HepG2 (cell line): ENCODE data around the gene RSBN1L. TPM values are rescaled to one million over a fixed set of nuclear protein-coding genes. Genes with fewer than 3 reads are reported as not detected.

ENCODE experiments used
- CENPX ChIP-seq: sonication (generic); formaldehyde crosslinking; IDR thresholded peaks from 2 replicates; pipeline ENCODE4 v1.9.0; 2021; ENCODE audit warnings: mild to moderate bottlenecking, missing genetic modification reagents, moderate library complexity
- EP300 ChIP-seq, 3 experiments: sonication (generic) in 1 of 3; formaldehyde crosslinking in 1 of 3; IDR thresholded peaks; 2 replicates each; pipeline versions ENCODE4 v1.5.1 to v1.6.1; 2011 to 2020; ENCODE audit warnings: low read depth in 2 of 3, low read length in 2 of 3, borderline replicate concordance in 1 of 3, improper control_type of control experiment in 1 of 3, mild to moderate bottlenecking in 1 of 3, missing genetic modification reagents in 1 of 3, moderate library complexity in 1 of 3
- HDAC1 ChIP-seq: sonication (generic); formaldehyde crosslinking; IDR thresholded peaks from 2 replicates; pipeline ENCODE4 v1.5.1; 2020; ENCODE audit warnings: mild to moderate bottlenecking, missing genetic modification reagents
- KAT8 ChIP-seq: IDR thresholded peaks from 2 replicates; pipeline ENCODE4 v1.6.1; 2016; ENCODE audit warnings: missing genetic modification reagents, missing compliant biosample characterization
- NCOR1 ChIP-seq: fragments of 200-600 bp; sonication (generic); IDR thresholded peaks from 2 replicates; pipeline ENCODE4 v1.7.0; 2017; ENCODE audit warnings: antibody characterized with exemption, low read length, borderline replicate concordance
- NR2C2 ChIP-seq: sonication (generic); formaldehyde crosslinking; IDR thresholded peaks from 2 replicates; pipeline ENCODE4 v1.4.0; 2020; ENCODE audit warnings: missing genetic modification reagents, mild to moderate bottlenecking, moderate library complexity, borderline replicate concordance
- SSRP1 ChIP-seq: IDR thresholded peaks from 2 replicates; pipeline ENCODE4 v1.6.1; 2016; ENCODE audit warnings: control low read depth
- SUZ12 ChIP-seq: fragments of 150-350 bp; IDR thresholded peaks from 2 replicates; pipeline ENCODE4 v1.6.1; 2014; ENCODE audit warnings: low read depth, low read length
- TCF7 ChIP-seq: sonication (generic); IDR thresholded peaks from 2 replicates; pipeline ENCODE4 v1.6.1; 2016; ENCODE audit warnings: antibody characterized with exemption, low read depth
- ZBTB3 ChIP-seq: sonication (generic); formaldehyde crosslinking; IDR thresholded peaks from 2 replicates; pipeline ENCODE4 v1.4.0; 2020; ENCODE audit warnings: low read depth, mild to moderate bottlenecking, moderate library complexity, missing genetic modification reagents, borderline replicate concordance
- ZNF230 ChIP-seq: sonication (generic); formaldehyde crosslinking; IDR thresholded peaks from 2 replicates; pipeline ENCODE4 v1.4.0; 2020; ENCODE audit warnings: mild to moderate bottlenecking, missing genetic modification reagents
- ZNF350 ChIP-seq: sonication (generic); formaldehyde crosslinking; IDR thresholded peaks from 2 replicates; pipeline ENCODE4 v1.4.0; 2020; ENCODE audit warnings: mild to moderate bottlenecking, low read depth, missing genetic modification reagents, borderline replicate concordance
- ZNF670 ChIP-seq: sonication (generic); formaldehyde crosslinking; IDR thresholded peaks from 2 replicates; pipeline ENCODE4 v1.8.0; 2022; ENCODE audit warnings: mild to moderate bottlenecking, missing genetic modification reagents, borderline replicate concordance
- polyA plus RNA-seq, 8 experiments: library from polyadenylated mRNA; depleted of rRNA in 3 of 8; stranded (reverse) in 7 of 8; unstranded in 1 of 8; fragments of >200 nt; fragmentation: Illumina TruSeq in 4 of 8; extraction: Trizol in 4 of 8; gene quantifications; 2 replicates each; pipeline versions ENCODE4 v1.2.1 to v1.2.3, GENCODE V29; 2011 to 2016; ENCODE audit warnings: low read depth in 4 of 8, missing spikeins in 1 of 8, mixed read lengths in 1 of 8; ENCODE audit not compliant: insufficient read depth in 1 of 8
- total RNA-seq, 5 experiments: library from RNA; depleted of rRNA; stranded (reverse); fragments of >200 nt; fragmentation: Illumina TruSeq; extraction: Trizol; gene quantifications; 2 replicates each; pipeline ENCODE4 v1.2.3, GENCODE V29; 2016; ENCODE audit warnings: low read depth in 1 of 5
- TF ChIP-seq, protein P1 (sequence below): sonication (generic); formaldehyde crosslinking; IDR thresholded peaks from 2 replicates; pipeline ENCODE4 v1.4.0; 2020; ENCODE audit warnings: missing genetic modification reagents, mild to moderate bottlenecking, borderline replicate concordance
- TF ChIP-seq, protein P2 (sequence below): IDR thresholded peaks from 2 replicates; pipeline ENCODE4 v1.6.1; 2018; ENCODE audit warnings: missing genetic modification reagents
- TF ChIP-seq, protein P3 (sequence below): sonication (generic); formaldehyde crosslinking; IDR thresholded peaks from 2 replicates; pipeline ENCODE4 v1.4.0; 2020; ENCODE audit warnings: missing genetic modification reagents
- TF ChIP-seq, protein P4 (sequence below): sonication (generic); formaldehyde crosslinking; IDR thresholded peaks from 2 replicates; pipeline ENCODE4 v1.4.0; 2020; ENCODE audit warnings: missing genetic modification reagents; ENCODE audit errors: not compliant biosample characterization
- TF ChIP-seq, protein P5 (sequence below): sonication (generic); formaldehyde crosslinking; IDR thresholded peaks from 2 replicates; pipeline ENCODE4 v1.5.1; 2020; ENCODE audit warnings: mild to moderate bottlenecking, moderate library complexity, missing genetic modification reagents

The RSBN1L gene
- total and polyA plus RNA-seq, 2 of the 13 experiments (the other 11 are each of a cell fraction or from before 2014, with no cell fraction given): 7.7 to 21.3 TPM

DNA sequence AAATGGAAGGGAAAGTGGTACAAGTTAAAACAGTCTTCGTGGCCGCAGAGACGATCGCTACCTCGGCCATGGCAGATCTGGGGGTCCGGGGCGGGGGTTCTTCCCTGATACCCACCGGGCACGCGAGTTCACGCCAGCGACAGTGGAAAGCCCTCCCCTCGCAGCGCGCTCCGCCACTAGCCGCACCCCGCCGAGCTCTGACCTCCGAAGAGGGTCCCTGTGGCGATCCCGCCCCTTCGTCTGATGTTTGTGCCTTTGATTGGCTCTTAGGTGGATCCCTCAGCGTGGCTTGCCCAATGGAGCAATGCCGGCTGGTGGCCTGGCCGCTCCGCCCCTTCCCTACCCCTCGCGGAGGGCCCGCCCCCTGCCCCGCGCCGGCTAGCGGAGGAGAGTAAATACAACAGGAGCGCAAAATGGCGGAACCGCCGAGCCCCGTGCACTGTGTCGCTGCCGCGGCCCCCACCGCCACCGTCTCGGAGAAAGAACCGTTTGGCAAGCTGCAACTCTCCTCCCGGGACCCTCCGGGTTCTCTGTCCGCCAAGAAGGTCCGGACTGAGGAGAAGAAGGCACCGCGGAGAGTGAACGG is at the start of gene RSBN1L (continued):
- TF ChIP-seq, protein P1, sequence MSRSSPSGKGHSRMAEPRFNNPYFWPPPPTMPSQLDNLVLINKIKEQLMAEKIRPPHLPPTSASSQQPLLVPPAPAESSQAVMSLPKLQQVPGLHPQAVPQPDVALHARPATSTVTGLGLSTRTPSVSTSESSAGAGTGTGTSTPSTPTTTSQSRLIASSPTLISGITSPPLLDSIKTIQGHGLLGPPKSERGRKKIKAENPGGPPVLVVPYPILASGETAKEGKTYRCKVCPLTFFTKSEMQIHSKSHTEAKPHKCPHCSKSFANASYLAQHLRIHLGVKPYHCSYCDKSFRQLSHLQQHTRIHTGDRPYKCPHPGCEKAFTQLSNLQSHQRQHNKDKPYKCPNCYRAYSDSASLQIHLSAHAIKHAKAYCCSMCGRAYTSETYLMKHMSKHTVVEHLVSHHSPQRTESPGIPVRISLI (CRISPR knock-in tag): no peak
- no peak for TF ChIP-seq SUZ12
- TF ChIP-seq, protein P2, sequence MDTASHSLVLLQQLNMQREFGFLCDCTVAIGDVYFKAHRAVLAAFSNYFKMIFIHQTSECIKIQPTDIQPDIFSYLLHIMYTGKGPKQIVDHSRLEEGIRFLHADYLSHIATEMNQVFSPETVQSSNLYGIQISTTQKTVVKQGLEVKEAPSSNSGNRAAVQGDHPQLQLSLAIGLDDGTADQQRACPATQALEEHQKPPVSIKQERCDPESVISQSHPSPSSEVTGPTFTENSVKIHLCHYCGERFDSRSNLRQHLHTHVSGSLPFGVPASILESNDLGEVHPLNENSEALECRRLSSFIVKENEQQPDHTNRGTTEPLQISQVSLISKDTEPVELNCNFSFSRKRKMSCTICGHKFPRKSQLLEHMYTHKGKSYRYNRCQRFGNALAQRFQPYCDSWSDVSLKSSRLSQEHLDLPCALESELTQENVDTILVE: no peak
- TF ChIP-seq ZBTB3 (CRISPR knock-in tag): 0 out of 2 replicates have a peak, but pooled peaks have one; percentile 31
- TF ChIP-seq ZNF670 (CRISPR knock-in tag): no peak
- TF ChIP-seq TCF7: no peak
- TF ChIP-seq ZNF350 (CRISPR knock-in tag): peak; percentile 76
- no peak for TF ChIP-seq NCOR1
- TF ChIP-seq EP300 (IDR thresholded peaks at IDR 0.05; ENCODE audit: low read depth in 2 of 2, low read length in 2 of 2): no peak
- peak; percentile 21; the same call in 1 of the 2 replicates for TF ChIP-seq EP300 (CRISPR knock-in tag; IDR thresholded peaks at IDR 0.05; ENCODE audit: borderline replicate concordance)
- TF ChIP-seq KAT8 (CRISPR knock-in tag): peak; percentile 81
- peak; percentile 72 for TF ChIP-seq NR2C2 (CRISPR knock-in tag)
- TF ChIP-seq CENPX (CRISPR knock-in tag): no peak
- no peak for TF ChIP-seq SSRP1 (CRISPR knock-in tag)
- TF ChIP-seq, protein P3, sequence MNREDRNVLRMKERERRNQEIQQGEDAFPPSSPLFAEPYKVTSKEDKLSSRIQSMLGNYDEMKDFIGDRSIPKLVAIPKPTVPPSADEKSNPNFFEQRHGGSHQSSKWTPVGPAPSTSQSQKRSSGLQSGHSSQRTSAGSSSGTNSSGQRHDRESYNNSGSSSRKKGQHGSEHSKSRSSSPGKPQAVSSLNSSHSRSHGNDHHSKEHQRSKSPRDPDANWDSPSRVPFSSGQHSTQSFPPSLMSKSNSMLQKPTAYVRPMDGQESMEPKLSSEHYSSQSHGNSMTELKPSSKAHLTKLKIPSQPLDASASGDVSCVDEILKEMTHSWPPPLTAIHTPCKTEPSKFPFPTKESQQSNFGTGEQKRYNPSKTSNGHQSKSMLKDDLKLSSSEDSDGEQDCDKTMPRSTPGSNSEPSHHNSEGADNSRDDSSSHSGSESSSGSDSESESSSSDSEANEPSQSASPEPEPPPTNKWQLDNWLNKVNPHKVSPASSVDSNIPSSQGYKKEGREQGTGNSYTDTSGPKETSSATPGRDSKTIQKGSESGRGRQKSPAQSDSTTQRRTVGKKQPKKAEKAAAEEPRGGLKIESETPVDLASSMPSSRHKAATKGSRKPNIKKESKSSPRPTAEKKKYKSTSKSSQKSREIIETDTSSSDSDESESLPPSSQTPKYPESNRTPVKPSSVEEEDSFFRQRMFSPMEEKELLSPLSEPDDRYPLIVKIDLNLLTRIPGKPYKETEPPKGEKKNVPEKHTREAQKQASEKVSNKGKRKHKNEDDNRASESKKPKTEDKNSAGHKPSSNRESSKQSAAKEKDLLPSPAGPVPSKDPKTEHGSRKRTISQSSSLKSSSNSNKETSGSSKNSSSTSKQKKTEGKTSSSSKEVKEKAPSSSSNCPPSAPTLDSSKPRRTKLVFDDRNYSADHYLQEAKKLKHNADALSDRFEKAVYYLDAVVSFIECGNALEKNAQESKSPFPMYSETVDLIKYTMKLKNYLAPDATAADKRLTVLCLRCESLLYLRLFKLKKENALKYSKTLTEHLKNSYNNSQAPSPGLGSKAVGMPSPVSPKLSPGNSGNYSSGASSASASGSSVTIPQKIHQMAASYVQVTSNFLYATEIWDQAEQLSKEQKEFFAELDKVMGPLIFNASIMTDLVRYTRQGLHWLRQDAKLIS (CRISPR knock-in tag): no peak
- TF ChIP-seq, protein P4, sequence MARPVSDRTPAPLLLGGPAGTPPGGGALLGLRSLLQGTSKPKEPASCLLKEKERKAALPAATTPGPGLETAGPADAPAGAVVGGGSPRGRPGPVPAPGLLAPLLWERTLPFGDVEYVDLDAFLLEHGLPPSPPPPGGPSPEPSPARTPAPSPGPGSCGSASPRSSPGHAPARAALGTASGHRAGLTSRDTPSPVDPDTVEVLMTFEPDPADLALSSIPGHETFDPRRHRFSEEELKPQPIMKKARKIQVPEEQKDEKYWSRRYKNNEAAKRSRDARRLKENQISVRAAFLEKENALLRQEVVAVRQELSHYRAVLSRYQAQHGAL: no peak
- TF ChIP-seq HDAC1: peak; percentile 74
- TF ChIP-seq ZNF230 (CRISPR knock-in tag): peak; percentile 37; the same call in 1 of the 2 replicates
- TF ChIP-seq, protein P5, sequence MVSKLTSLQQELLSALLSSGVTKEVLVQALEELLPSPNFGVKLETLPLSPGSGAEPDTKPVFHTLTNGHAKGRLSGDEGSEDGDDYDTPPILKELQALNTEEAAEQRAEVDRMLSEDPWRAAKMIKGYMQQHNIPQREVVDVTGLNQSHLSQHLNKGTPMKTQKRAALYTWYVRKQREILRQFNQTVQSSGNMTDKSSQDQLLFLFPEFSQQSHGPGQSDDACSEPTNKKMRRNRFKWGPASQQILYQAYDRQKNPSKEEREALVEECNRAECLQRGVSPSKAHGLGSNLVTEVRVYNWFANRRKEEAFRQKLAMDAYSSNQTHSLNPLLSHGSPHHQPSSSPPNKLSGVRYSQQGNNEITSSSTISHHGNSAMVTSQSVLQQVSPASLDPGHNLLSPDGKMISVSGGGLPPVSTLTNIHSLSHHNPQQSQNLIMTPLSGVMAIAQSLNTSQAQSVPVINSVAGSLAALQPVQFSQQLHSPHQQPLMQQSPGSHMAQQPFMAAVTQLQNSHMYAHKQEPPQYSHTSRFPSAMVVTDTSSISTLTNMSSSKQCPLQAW: peak; percentile 17; the same call in 1 of the 2 replicates
